ENCODE measurements around the gene STKLD1.

STKLD1 gene

DNA sequence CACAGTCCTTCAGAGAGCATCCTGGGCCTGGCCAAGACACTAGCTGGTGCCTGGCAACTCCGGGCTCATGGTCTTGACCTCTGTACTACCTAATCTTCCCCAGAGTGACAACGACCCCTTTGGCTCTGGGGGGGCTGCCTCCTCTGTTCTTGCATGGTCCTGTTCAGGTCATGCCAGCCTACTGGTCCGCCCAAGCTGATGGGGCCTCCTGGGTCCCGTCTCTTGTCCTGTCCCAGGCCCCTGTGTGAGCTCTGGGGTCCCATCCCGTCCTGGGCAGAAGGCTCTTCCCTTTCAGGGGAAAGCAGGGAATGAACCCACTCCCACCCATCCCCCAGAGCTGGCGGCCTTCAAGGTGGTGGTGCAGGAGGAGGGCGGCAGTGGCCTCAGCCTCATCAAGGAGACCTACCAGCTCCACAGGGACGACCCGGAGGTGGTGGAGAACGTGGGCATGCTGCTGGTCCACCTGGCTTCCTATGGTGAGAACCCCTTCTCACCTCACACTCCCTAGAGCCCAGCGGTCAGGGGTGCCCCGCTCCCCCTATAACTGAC is 28.4 kb downstream of the STKLD1 start:
- no peak for DNase-seq (ENCODE audit: extremely low spot score)
- TF ChIP-seq LEF1 (IDR thresholded peaks at IDR 0.05; ENCODE audit: borderline replicate concordance) (no peak), CTBP1 (IDR thresholded peaks at IDR 0.05; ENCODE audit: borderline replicate concordance) (no peak), BHLHE40 (IDR thresholded peaks at IDR 0.05; ENCODE audit: borderline replicate concordance) (no peak), FOXK2 (IDR thresholded peaks at IDR 0.05) (no peak), FOXM1 (IDR thresholded peaks at IDR 0.05; ENCODE audit: borderline replicate concordance) (no peak), SUZ12 (IDR thresholded peaks at IDR 0.05) (no peak), ELF4 (IDR thresholded peaks at IDR 0.05) (no peak), HDGF (IDR thresholded peaks at IDR 0.05; ENCODE audit: borderline replicate concordance) (no peak), SP1 (IDR thresholded peaks at IDR 0.05) (no peak), ARNT (IDR thresholded peaks at IDR 0.05) (no peak), TARDBP (IDR thresholded peaks at IDR 0.05) (no peak), NFRKB (IDR thresholded peaks at IDR 0.05) (no peak)
- TF ChIP-seq, protein P1, sequence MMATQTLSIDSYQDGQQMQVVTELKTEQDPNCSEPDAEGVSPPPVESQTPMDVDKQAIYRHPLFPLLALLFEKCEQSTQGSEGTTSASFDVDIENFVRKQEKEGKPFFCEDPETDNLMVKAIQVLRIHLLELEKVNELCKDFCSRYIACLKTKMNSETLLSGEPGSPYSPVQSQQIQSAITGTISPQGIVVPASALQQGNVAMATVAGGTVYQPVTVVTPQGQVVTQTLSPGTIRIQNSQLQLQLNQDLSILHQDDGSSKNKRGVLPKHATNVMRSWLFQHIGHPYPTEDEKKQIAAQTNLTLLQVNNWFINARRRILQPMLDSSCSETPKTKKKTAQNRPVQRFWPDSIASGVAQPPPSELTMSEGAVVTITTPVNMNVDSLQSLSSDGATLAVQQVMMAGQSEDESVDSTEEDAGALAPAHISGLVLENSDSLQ (IDR thresholded peaks at IDR 0.05): no peak
- CTCF ChIA-PET: interaction anchor here (0.6 to 1.2 kb wide), 2 partner anchors 12 to 47 kb away, joined by 3 to 6 read pairs; partner anchors contain the start of gene REXO4
- POLR2A ChIA-PET: interaction anchor here (0.6 kb wide), 1 partner anchor 51 kb away, joined by 3 read pairs; no protein-coding TSS in a partner anchor

DNA sequence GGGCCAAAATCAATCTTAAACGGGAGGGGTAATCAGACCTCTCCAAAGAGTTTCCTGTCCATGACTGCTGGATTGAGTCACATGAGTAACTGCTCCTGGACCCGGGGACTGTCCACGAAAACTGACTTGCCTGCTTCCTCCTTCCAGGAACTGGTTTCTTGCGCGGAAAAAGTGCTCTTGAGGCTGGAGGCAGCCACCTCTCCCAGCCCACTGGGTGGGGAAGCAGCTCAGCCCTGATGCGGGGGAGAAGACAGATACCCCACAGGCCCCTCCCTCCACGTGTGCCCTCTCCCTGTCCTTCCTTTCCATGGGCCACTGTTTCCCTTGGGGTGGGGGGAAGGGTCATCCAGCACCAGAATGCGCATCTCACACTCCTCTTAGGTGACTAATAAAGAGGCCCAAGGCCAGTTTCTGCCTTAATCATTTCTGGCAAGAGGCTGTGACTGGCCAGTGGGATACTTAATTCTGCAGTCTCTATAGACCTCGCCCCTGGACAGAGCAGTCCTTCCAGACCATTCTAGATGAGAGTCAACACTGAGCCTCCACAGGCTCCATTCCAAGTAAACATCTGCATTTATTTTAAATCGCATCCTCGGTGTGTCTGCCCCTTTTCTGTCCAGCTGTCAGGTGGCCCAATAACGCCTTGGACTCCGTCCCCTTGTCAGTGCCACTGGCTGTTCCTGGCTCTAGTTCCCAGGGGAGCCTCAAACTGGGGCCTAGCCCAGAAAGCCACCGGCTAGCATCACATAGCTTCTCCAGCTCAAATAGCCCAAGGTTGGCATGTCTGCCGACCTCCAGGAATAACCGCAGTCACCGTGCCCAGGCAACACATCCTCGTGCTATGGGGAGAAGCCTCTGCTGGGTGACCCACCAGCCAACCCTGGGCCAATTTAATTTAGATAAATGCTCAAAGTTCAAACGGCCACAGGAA is 29.6 kb downstream of the STKLD1 start:
- ChIA-PET POLR2A (no interaction called here), CTCF (no interaction called here)

DNA sequence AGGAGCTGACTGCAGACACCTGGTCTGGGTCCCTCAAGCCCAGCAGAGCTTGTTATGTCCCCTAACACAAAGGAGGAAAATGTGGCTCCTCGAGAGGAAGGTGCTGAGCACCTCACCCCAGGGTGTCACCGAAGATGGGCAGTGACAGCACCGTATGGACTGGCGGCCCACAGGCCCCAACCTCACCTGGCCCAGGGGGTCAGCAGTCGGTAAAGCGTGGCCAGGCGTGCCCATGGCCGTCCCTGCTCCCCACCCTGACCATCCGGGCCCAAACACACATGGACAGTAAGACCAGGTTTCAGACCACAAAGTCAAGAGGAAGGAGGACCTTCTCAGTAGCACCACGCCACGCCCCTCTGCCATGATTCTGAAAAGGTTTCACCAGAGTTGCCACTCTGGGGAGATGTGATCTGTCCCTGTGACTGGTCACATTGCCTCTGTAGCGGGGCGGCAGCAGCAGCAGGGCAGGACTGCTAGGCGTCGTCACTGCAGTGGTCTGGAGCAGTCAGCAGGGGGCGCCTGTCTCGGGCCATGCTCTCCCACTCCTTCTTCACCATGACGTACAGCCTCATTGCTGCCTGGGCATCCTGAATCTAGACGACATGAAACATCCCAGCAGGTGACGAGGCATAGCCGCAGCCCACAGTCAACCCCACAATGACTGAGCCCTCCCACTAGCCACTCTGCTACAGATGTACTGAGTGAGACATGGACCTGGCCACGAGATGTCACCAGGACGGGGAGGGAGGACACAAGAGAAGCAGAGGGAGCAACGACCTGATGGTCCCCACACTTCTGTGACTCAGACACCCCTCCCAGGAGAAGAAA is 30.5 kb downstream of the STKLD1 start:
- ChIA-PET POLR2A (no interaction called here), CTCF (no interaction called here)
- peak; percentile 89 for DNase-seq (ENCODE audit: extremely low spot score)
- TF ChIP-seq, protein P1 (IDR thresholded peaks at IDR 0.05): no peak
- TF ChIP-seq L3MBTL2 (conservative IDR thresholded peaks at IDR 0.05): no peak
- no peak for TF ChIP-seq BHLHE40 (IDR thresholded peaks at IDR 0.05; ENCODE audit: borderline replicate concordance)
- no peak for TF ChIP-seq TARDBP (IDR thresholded peaks at IDR 0.05)
- TF ChIP-seq CTBP1 (IDR thresholded peaks at IDR 0.05; ENCODE audit: borderline replicate concordance): no peak
- TF ChIP-seq NFRKB (IDR thresholded peaks at IDR 0.05): no peak
- TF ChIP-seq FOXA1 (IDR thresholded peaks at IDR 0.05): no peak
- no peak for TF ChIP-seq SUZ12 (IDR thresholded peaks at IDR 0.05)
- no peak for TF ChIP-seq ARNT (IDR thresholded peaks at IDR 0.05)
- TF ChIP-seq FOXK2 (IDR thresholded peaks at IDR 0.05): no peak
- TF ChIP-seq SP1 (IDR thresholded peaks at IDR 0.05): no peak

More for the DNA sequence above, 29.6 kb downstream of the STKLD1 start:
- no peak for DNase-seq (ENCODE audit: extremely low spot score)
- no peak for TF ChIP-seq CTBP1 (IDR thresholded peaks at IDR 0.05; ENCODE audit: borderline replicate concordance)
- no peak for TF ChIP-seq LEF1 (IDR thresholded peaks at IDR 0.05; ENCODE audit: borderline replicate concordance)
- TF ChIP-seq FOXA1 (IDR thresholded peaks at IDR 0.05): no peak
- TF ChIP-seq, protein P1 (IDR thresholded peaks at IDR 0.05): no peak
- TF ChIP-seq SP1 (IDR thresholded peaks at IDR 0.05): no peak
- TF ChIP-seq HDGF (IDR thresholded peaks at IDR 0.05; ENCODE audit: borderline replicate concordance): no peak
- no peak for TF ChIP-seq ELF4 (IDR thresholded peaks at IDR 0.05)
- no peak for TF ChIP-seq ZNF384 (IDR thresholded peaks at IDR 0.05)

DNA sequence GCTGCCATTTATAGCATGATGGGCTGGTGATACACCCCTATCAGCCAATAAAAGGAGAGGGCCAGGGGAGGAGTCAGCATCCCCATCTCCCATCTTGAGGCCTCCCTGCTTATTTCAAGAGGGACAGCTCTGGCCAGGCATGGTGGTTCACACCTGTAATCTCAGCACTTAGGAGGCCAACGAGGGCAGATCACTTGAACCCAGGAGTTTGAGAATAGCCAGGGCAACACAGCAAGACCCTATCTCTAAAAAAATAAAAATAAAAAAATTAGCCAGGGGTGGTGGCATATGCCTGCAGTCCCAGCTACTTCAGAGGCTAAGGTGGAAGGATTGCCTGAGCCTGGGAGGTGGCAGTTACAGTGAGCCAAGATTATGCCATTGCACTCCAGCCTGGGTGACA is 31.9 kb downstream of the STKLD1 start:
- POLR2A ChIA-PET: no interaction called here
- no peak for DNase-seq (ENCODE audit: extremely low spot score)
- TF ChIP-seq, protein P1 (IDR thresholded peaks at IDR 0.05): no peak
- TF ChIP-seq FOXA1 (IDR thresholded peaks at IDR 0.05) (no peak), FOXM1 (IDR thresholded peaks at IDR 0.05; ENCODE audit: borderline replicate concordance) (no peak), BHLHE40 (IDR thresholded peaks at IDR 0.05; ENCODE audit: borderline replicate concordance) (no peak), ZNF384 (IDR thresholded peaks at IDR 0.05) (no peak)
- CTCF ChIA-PET: no interaction called here

DNA sequence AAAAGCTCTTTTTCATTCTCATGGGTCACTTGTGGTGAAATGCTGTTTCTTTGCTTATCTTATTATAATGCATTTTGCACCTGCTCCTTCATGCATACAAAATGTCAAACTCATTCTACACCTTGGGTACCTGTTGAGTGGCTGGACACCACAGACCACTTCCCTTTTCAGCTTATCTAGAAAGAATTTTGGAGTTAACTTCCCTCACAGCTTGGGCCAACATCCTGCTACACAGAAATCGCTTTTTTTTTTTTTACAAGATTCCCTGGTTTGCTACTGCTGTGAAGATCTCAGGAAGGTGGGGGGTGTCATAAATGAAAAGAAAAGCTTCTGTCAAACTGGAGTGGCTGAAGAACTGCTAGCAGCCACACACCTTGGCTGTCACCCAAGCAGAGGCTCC is 39.0 kb downstream of the STKLD1 start:
- no peak for DNase-seq (ENCODE audit: extremely low spot score)
- ChIA-PET POLR2A (no interaction called here), CTCF (no interaction called here)
- TF ChIP-seq SUZ12 (IDR thresholded peaks at IDR 0.05): no peak
- TF ChIP-seq NFRKB (IDR thresholded peaks at IDR 0.05): no peak
- no peak for TF ChIP-seq LEF1 (IDR thresholded peaks at IDR 0.05; ENCODE audit: borderline replicate concordance)
- no peak for TF ChIP-seq SP1 (IDR thresholded peaks at IDR 0.05)
- TF ChIP-seq BHLHE40 (IDR thresholded peaks at IDR 0.05; ENCODE audit: borderline replicate concordance): no peak
- no peak for TF ChIP-seq CTBP1 (IDR thresholded peaks at IDR 0.05; ENCODE audit: borderline replicate concordance)
- no peak for TF ChIP-seq FOXK2 (IDR thresholded peaks at IDR 0.05)
- TF ChIP-seq, protein P1 (IDR thresholded peaks at IDR 0.05): no peak
- no peak for TF ChIP-seq TARDBP (IDR thresholded peaks at IDR 0.05)
- no peak for TF ChIP-seq HDGF (IDR thresholded peaks at IDR 0.05; ENCODE audit: borderline replicate concordance)
- no peak for TF ChIP-seq FOXA1 (IDR thresholded peaks at IDR 0.05)
- no peak for TF ChIP-seq ZNF384 (IDR thresholded peaks at IDR 0.05)
- no peak for TF ChIP-seq ELF4 (IDR thresholded peaks at IDR 0.05)
- TF ChIP-seq ARNT (IDR thresholded peaks at IDR 0.05): no peak
- TF ChIP-seq FOXM1 (IDR thresholded peaks at IDR 0.05; ENCODE audit: borderline replicate concordance): no peak
- no peak for TF ChIP-seq L3MBTL2 (conservative IDR thresholded peaks at IDR 0.05)
